ENCODE results near the gene PTPRK.

GRCh38 chr6:128179876-128180438, 340.4 kb downstream of the PTPRK start:
- TF ChIP-seq CTCF (IDR thresholded peaks at IDR 0.05) (no peak), POLR2A (IDR thresholded peaks at IDR 0.05) (no peak)

Measured in thyroid gland (tissue), 4 donors.